Endothelial cell of umbilical vein (primary cell): ENCODE results near the gene FLT4.

ENCODE experiments used
- EZH2 ChIP-seq: IDR thresholded peaks from 2 replicates; pipeline ENCODE4 v1.6.1; 2012; ENCODE audit warnings: borderline replicate concordance, low read depth, mild to moderate bottlenecking, moderate library complexity, low read length, inconsistent platforms; ENCODE audit not compliant: severe bottlenecking
- GATA2 ChIP-seq: IDR thresholded peaks from 2 replicates; pipeline ENCODE4 v1.7.0; 2011; ENCODE audit warnings: low read depth, mild to moderate bottlenecking, moderate library complexity, mixed read lengths, low read length; ENCODE audit not compliant: insufficient read length, insufficient read depth
- POLR2A ChIP-seq: IDR thresholded peaks from 2 replicates; pipeline ENCODE4 v1.6.1; 2012; ENCODE audit warnings: low read depth, mild to moderate bottlenecking, control low read depth, low read length
- POLR2AphosphoS5 ChIP-seq: IDR thresholded peaks from 2 replicates; pipeline ENCODE4 v1.6.1; 2012; ENCODE audit warnings: low read depth, mild to moderate bottlenecking, control low read depth, low read length, moderate library complexity; ENCODE audit not compliant: insufficient read depth
- TF ChIP-seq, protein P1 (sequence below), 2 donors: IDR thresholded peaks; 1 replicate in 1 of 2; 2 replicates in 1 of 2; pipeline ENCODE4 v1.5.1; 2011; ENCODE audit warnings: low read length in 2 of 2, mild to moderate bottlenecking in 2 of 2, moderate library complexity in 2 of 2, control low read depth in 1 of 2, inconsistent platforms in 1 of 2, low read depth in 1 of 2; ENCODE audit not compliant: insufficient read depth in 1 of 2; ENCODE audit errors: extremely low read depth in 1 of 2

DNA sequence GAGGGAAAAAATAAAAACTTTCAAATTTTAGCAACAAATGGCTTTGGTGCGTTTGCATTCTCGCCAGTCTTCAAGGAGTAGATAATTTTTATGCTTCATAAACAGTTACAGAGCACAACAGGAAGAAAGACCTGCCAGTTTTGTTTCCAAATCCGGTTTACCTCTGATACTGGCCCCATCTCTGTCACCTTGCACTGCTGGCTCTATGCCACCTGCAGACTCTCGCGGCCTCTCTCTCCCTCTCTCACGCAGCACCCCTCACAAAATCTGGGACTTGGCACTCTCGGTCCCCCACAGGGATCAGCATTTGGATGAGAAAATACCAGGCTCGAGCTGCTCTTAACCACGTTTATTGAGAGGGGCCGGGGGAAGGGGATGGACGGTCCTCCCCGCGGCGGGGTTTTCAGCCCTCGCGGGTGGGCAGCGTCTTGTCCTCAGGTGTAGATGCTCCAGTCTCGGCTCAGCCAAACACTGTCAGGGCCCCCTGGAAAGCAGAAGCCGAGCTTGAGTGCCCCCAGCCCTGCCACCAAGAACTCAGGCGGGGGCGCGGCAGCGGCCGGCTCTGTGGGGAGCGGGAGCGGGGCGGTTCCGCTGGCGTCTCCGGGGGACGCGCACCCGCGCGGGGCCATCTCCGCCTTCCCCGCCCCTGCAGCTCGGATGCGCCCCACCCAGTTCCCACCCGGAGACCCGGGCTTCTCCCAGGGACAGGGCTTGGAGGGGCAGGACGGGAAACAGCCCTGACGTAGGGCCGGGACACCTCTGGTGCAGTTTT, 59.4 kb downstream of the FLT4 start:
- TF ChIP-seq, protein P1, sequence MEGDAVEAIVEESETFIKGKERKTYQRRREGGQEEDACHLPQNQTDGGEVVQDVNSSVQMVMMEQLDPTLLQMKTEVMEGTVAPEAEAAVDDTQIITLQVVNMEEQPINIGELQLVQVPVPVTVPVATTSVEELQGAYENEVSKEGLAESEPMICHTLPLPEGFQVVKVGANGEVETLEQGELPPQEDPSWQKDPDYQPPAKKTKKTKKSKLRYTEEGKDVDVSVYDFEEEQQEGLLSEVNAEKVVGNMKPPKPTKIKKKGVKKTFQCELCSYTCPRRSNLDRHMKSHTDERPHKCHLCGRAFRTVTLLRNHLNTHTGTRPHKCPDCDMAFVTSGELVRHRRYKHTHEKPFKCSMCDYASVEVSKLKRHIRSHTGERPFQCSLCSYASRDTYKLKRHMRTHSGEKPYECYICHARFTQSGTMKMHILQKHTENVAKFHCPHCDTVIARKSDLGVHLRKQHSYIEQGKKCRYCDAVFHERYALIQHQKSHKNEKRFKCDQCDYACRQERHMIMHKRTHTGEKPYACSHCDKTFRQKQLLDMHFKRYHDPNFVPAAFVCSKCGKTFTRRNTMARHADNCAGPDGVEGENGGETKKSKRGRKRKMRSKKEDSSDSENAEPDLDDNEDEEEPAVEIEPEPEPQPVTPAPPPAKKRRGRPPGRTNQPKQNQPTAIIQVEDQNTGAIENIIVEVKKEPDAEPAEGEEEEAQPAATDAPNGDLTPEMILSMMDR (IDR thresholded peaks at IDR 0.05; ENCODE audit: extremely low read depth in 1 of 2, insufficient read depth in 1 of 2, low read depth in 1 of 2, low read length in 2 of 2) = no peak
- no peak for TF ChIP-seq POLR2AphosphoS5
- TF ChIP-seq GATA2 = no peak
- no peak for TF ChIP-seq EZH2
- no peak for TF ChIP-seq POLR2A
